ENCODE data around the gene MTFR1L. TPM values are rescaled to one million over a fixed set of nuclear protein-coding genes. Genes with fewer than 3 reads are reported as not detected.
"Not testable (repeated sequence)": the region's sequence is repeated elsewhere in the genome, so short reads cannot be mapped to it uniquely, and the experiment has no call there.

MTFR1L gene
- total RNA-seq, 1 experiment from 2014 or later: 49.9 TPM

DNA sequence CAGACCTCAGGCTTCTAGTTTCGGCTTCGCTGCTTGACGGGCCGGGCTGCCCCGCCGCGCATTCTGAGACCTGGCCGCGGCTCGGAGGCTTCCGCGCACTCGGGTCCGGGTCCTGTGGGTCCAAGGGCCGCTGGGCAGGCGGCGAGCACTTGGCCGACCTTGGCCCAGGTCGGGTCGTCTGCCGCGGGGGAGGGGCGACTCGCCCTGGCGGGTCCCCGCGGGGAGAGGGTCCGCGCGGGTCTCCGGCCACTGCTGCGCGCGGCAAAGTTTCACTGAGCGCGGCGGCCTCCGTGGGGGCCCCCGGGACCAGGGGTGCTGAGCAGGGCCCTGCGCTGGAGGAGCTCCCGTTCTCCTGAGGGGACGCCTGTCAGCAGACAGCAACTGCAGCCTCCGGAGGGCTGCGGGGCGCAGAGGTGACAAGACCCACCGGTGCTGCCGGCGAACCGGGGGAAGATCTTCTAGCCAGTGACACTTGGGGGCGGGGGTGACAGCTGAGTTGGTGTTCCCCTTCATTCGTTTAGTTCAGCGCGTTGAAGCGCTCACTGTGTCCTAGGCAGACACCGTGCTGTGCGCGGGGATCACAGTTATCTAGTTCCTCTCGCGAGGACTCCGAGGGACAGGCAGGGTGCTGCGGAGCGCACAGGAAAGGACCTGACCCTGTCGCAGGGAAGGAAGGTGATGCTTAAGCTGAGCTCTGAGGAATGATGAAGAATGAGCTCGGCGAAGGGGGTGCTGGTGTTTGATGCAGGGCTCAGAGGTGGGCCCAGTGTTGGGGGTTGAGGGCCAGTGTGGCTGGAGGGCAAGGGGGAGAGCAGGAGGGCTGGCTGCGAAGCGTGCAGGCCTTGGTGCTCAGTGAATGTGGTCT, 725 bp downstream of the MTFR1L start:
- peak; percentile 64 to 75 for DNase-seq

DNA sequence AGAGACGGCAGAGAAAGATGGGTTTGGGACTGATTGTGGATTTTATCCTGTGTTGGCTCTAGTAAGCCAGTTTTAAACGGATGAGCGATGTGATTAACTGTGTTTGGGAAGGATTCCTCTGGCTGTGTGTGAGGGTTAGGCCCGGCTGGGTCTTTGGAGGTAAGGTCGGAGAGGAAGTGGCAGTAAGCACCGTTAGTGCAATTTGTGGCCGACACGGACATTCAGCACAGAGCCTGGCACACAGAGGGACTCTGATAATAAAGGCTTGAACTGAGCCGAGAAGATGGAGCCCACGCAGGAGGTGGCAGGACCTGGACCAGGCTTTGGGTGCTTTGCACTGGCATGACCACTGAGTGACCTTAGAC, 1.3 kb downstream of the MTFR1L start:
- Histone ChIP-seq H3K4me3 (peak overlapping the region; percentile 80), H3K27me3 (no peaks in the 10 kb centered on the region), H3K4me1 (peaks cover 9% of the 10 kb centered on the region), H3K36me3 (peaks cover 6% of the 10 kb centered on the region; the same call in 1 of the 2 replicates), H3K9me3 (replicated peaks) (no peaks in the 10 kb centered on the region), H3K27ac (no peak overlapping the region)
- DNase-seq: no peak

More for the DNA sequence above, 725 bp downstream of the MTFR1L start:
- Histone ChIP-seq H3K9me3 (replicated peaks) (no peaks in the 10 kb centered on the region), H3K4me1 (peaks cover 9% of the 10 kb centered on the region), H3K27me3 (no peaks in the 10 kb centered on the region), H3K4me3 (peak overlapping the region; percentile 80), H3K27ac (peak overlapping the region; percentile 49), H3K36me3 (peaks cover 7% of the 10 kb centered on the region; the same call in 1 of the 2 replicates)

DNA sequence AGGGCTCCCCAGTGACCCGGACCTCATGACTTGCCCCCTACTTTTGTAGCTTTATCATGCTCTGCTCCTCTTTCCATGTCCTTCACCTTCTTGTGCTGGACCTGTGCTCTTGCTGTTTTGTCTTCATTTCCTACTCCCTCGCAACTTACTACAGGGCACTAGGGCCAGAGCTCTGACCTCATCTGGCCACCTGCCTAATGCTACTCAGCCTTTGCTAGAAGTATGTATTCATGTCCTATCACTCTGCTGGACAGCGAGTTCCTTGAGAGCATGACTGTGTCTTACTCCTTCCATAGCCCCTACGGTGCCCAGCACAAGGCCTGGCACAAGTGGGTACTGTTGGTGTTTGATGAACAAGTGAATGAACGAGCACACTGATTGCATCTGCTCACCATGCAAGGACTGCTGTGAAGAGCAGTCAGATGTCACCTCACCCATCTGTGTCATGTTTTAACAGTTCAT, 1.9 kb downstream of the MTFR1L start:
- peaks cover 9% of the 10 kb centered on the region for H3K4me1 ChIP-seq
- H3K27me3 ChIP-seq: no peaks in the 10 kb centered on the region
- H3K36me3 ChIP-seq: peaks cover 8% of the 10 kb centered on the region
- DNase-seq: no peak
- no peak overlapping the region for H3K27ac ChIP-seq
- H3K9me3 ChIP-seq (replicated peaks): no peaks in the 10 kb centered on the region
- no peak overlapping the region for H3K4me3 ChIP-seq

DNA sequence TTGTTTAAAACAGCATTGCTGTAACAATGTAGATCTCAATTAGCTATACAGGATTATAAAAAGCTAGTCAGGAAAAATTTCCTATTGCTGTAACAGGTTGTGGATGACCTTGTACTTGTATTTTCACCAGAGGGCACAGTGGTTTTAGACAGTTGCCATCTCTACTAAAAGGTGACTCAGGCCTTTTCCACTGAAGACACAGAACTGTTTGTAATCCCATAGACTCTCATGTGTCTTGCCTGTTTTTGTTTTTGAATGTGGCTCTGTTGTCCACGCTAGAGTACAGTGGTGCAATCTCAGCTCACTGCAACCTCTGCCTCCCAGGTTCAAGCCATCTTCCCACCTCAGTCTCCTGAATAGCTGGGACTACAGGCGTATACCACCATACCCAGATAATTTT, 5.9 kb downstream of the MTFR1L start:
- DNase-seq: no peak
- no peaks in the 10 kb centered on the region for H3K9me3 ChIP-seq (replicated peaks)
- H3K4me1 ChIP-seq: no peaks in the 10 kb centered on the region
- no peaks in the 10 kb centered on the region for H3K27me3 ChIP-seq
- H3K27ac ChIP-seq: no peak overlapping the region
- H3K4me3 ChIP-seq: no peak overlapping the region
- H3K36me3 ChIP-seq: peaks cover 42% of the 10 kb centered on the region

DNA sequence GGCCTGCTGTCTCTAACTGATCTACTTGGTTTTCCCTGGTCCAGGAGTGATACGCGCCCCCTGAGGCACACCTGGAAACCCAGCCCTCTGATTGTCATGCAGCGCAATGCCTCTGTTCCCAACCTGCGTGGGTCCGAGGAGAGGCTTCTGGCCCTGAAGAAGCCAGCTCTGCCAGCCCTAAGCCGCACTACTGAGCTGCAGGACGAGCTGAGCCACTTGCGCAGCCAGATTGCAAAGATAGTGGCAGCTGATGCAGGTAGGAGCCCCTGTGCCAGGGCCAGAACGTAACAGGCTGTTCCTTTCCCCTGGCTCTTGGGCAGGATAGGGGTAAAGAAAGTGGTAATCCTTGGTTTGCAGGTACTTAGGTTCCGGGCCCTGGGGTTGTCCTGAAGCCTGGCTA, 6.8 kb downstream of the MTFR1L start:
- no peak for DNase-seq
- no peaks in the 10 kb centered on the region for H3K4me1 ChIP-seq
- peaks cover 51% of the 10 kb centered on the region for H3K36me3 ChIP-seq
- H3K4me3 ChIP-seq: no peak overlapping the region
- H3K27ac ChIP-seq: no peak overlapping the region
- H3K9me3 ChIP-seq (replicated peaks): no peaks in the 10 kb centered on the region
- H3K27me3 ChIP-seq: no peaks in the 10 kb centered on the region

DNA sequence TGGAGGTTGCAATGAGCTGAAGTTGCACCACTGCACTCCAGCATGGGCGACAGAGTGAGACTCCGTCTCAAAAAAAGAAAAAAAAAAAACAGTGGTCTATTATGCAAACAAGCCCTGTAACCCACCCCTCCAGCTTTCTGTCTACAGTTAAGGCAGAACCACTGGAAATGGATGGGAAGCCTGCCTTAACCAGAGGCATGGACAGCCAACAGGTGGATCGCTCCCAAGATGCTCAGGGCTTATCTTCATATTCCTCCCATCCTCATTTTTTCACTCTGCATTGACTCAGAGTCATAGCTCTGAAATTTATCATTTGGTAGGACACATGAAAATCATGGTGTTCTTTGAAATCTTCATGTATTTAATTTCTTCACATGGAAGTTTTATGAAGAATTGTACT, 8.7 kb downstream of the MTFR1L start:
- Histone ChIP-seq H3K27me3 (no peaks in the 10 kb centered on the region), H3K27ac (no peak overlapping the region), H3K4me1 (no peaks in the 10 kb centered on the region), H3K4me3 (no peak overlapping the region), H3K36me3 (peaks cover 70% of the 10 kb centered on the region), H3K9me3 (replicated peaks) (no peaks in the 10 kb centered on the region)
- no peak for DNase-seq

DNA sequence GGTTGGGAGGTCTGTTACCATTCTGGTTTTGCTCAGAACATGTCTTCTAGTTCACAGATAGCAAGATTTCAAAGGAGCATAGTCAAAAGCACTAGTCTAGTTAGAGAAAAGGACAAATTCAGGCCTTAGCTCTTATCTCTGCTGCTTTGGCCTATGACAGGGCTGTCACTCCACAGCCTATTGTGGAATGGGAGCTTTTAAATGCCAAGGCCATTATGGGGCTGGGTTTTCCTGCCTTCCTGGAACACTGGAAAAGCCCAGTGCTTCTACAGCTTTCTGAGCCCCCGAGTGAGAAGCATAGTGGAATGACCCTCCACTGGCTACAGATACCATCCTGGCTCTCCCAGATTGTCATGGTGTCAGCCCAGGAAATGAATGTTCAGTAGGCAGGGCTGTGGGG, 9.3 kb downstream of the MTFR1L start:
- no peak for DNase-seq
- Histone ChIP-seq H3K4me3 (no peak overlapping the region), H3K27me3 (no peaks in the 10 kb centered on the region), H3K36me3 (peaks cover 75% of the 10 kb centered on the region), H3K27ac (no peak overlapping the region), H3K9me3 (replicated peaks) (no peaks in the 10 kb centered on the region), H3K4me1 (no peaks in the 10 kb centered on the region)

DNA sequence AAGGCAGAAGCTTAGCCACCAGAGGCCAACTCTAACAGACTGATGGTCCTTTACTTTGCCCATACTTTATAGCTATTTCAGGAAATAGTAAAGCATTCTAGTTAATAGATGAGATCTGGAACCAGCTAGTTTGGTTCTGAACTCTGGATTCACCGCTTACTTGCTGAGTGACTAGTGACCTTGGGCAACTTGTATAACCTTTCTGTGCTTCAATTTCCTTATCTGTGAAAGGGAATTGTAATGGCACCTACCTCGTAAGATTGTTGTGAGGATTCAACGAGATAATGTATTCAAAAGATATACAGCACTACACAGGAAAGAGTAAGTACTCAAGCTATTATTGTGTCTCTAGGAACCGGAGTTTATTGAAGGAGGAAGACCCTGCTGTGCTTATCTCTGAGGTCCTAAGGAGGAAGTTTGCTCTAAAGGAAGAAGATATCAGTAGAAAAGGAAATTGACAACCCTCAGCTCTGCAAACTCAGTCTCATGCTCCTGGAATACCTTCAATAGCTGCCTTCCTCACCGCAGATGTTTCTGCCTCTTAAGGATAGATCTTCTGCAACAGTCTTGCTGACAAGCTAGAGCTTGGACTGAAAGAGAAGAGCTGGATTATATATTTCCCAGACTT, 11.9 kb downstream of the MTFR1L start:
- no peak overlapping the region for H3K27ac ChIP-seq
- H3K4me1 ChIP-seq: no peaks in the 10 kb centered on the region
- H3K27me3 ChIP-seq: no peaks in the 10 kb centered on the region
- H3K9me3 ChIP-seq (replicated peaks): no peaks in the 10 kb centered on the region
- no peak overlapping the region for H3K4me3 ChIP-seq
- peaks cover 87% of the 10 kb centered on the region for H3K36me3 ChIP-seq
- DNase-seq: no peak

DNA sequence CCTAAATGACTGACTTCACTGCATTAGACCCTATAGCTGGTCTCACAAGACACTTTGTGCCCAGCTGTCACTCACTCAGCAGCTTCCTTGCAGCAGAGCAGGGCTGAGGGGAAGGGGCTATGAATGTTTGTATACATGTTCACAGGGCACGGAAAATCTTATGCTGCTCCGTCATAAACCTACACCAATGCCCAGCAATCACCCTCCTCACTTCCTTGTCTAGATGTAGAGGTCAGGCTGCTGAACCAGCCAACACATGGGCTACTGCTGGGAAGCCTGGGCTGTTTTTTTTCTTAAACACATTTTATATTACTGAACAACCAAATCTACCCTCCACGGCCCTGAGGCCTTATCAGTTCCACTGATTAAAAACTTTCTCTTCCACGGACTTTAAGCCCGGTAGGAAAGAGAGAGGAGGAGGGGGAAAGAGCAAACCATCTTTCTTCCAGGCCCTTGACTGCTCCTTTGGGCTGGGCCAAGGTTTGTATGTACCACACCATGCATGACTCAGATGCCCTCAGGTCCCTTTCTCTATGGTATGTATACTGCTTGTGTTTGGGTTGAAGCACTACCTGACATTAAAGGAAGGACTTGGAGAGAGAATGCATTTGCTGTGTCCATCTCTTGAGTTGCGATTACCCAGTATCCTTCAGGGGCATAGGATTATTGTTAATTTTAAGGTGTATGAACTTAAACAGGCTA, 12.7 kb downstream of the MTFR1L start:
- Histone ChIP-seq H3K27me3 (no peaks in the 10 kb centered on the region), H3K4me1 (no peaks in the 10 kb centered on the region), H3K27ac (no peak overlapping the region), H3K9me3 (replicated peaks) (no peaks in the 10 kb centered on the region), H3K36me3 (peaks cover 82% of the 10 kb centered on the region), H3K4me3 (no peak overlapping the region)
- no peak for DNase-seq

DNA sequence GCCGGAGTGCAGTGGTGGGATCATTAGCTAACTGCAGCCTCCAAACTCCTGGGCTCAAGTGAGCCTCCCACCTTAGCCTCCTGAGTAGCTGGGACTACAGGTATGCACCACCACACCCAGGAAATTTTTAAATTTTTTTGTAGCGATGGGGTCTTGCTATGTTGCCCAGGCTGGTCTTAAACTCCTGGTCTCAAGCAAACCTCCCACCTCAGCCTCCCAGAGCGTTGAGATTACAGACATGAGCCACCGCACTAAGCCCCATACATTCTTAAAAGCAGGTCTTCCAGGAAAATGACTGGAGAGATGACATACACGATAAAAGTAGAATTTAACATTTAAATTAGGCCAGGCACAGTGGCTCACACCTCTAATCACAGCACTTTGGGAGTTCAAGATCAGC, 13.4 kb downstream of the MTFR1L start:
- H3K36me3 ChIP-seq: peaks cover 76% of the 10 kb centered on the region
- H3K4me3 ChIP-seq: no peak overlapping the region
- H3K27me3 ChIP-seq: no peaks in the 10 kb centered on the region
- H3K4me1 ChIP-seq: no peaks in the 10 kb centered on the region
- H3K27ac ChIP-seq: no peak overlapping the region
- no peak for DNase-seq
- no peaks in the 10 kb centered on the region for H3K9me3 ChIP-seq (replicated peaks)

DNA sequence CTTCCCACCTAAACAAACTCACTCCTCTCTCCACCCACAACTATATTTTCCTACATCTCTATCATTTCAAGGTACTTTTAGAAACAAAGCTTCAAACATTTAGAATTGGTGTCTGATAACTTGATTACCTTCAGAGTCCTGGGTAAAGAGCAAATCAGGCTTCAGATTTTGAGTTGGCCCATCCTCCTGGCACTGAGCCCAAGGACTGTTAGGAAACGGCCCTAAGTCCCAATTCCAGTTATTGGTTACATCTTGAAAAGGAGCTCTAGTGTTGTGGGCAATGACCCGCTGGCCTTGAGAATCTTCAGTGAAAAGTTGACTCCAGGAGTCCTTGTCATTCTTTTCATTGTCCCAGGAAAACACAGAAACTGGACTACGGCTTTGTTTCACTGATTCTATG, 15.1 kb downstream of the MTFR1L start:
- peaks cover 66% of the 10 kb centered on the region for H3K36me3 ChIP-seq
- no peak for DNase-seq

DNA sequence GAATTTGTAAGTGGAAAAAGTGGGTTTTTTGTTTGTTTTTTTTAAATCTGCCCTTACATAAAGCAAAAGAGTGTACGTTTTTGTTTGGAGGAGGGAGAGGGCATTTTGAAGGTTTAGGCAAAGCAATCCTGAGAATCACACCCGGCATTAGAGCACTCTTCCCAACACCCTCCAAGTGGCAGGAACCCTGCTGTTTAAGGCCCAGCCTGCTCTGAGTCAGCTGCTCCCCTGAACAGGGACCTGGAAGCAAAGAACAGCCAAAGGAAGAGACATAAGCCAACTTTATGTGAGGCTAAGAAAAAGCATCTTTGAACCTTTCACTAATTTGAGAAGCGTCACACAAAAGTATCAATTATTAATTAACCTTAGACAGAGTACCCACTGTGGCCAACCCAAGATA, 16.9 kb downstream of the MTFR1L start:
- DNase-seq: no peak
- Histone ChIP-seq H3K36me3 (peaks cover 52% of the 10 kb centered on the region), H3K27ac (no peak overlapping the region), H3K4me3 (no peak overlapping the region), H3K4me1 (no peaks in the 10 kb centered on the region), H3K9me3 (replicated peaks) (peaks cover 6% of the 10 kb centered on the region), H3K27me3 (no peaks in the 10 kb centered on the region)

More for the DNA sequence above, 15.1 kb downstream of the MTFR1L start:
- H3K4me3 ChIP-seq: no peak overlapping the region
- H3K4me1 ChIP-seq: no peaks in the 10 kb centered on the region
- H3K27ac ChIP-seq: no peak overlapping the region
- H3K27me3 ChIP-seq: no peaks in the 10 kb centered on the region
- H3K9me3 ChIP-seq (replicated peaks): peaks cover 3% of the 10 kb centered on the region; the same call in 1 of the 2 replicates

DNA sequence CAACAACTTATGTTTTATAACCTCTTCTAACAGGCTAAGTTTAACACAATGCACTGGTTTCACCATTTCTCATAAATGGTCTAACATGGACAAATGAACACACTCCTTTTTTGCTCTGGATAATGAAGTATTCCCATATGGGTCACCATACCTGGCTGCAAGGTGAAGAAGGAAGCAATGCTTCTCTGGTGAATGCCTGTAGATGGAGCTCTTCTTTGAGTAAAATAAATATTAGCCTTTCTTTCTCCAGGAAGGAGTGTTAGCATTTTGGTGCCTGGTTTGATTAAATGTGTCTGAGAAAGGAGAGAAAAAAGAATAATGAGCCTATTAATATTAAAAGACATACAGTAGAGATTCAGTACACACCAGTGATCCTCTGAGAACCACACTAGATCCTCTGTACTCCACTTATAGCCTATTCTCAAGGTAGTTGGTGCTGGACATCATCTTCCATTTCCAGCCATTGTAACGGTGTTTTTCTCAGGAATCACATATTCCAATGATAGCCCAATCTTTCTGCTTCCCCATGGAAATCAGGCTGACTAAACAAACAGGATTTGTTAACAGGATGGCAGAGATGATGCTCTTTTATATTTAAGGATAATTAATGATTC, 17.6 kb downstream of the MTFR1L start:
- DNase-seq: no peak
- no peak overlapping the region for H3K27ac ChIP-seq
- H3K4me3 ChIP-seq: no peak overlapping the region
- peaks cover 48% of the 10 kb centered on the region for H3K36me3 ChIP-seq
- peaks cover 6% of the 10 kb centered on the region for H3K9me3 ChIP-seq (replicated peaks)
- H3K27me3 ChIP-seq: no peaks in the 10 kb centered on the region
- H3K4me1 ChIP-seq: no peaks in the 10 kb centered on the region

DNA sequence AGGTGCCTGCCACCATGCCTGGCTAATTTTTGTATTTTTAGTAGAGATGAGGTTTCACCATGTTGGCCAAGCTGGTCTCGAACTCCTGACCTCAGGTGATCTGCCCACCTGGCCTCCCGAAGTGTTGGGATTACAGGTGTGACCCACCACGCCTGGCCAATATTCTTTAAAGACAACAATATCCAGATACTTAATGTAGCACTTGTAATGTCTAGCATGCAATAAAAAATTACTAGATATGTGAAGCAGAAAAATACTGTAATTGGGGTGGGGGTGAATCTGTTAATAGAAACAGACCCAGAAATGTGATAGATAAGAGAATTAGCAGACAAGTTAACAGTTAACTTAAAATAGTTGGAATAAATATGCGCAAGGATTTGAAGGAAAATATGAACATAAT, 20.1 kb downstream of the MTFR1L start:
- not testable (repeated sequence) for H3K27ac ChIP-seq; H3K9me3 ChIP-seq (replicated peaks); DNase-seq; H3K4me3 ChIP-seq; H3K4me1 ChIP-seq; H3K27me3 ChIP-seq
- peaks cover 30% of the 10 kb centered on the region for H3K36me3 ChIP-seq

DNA sequence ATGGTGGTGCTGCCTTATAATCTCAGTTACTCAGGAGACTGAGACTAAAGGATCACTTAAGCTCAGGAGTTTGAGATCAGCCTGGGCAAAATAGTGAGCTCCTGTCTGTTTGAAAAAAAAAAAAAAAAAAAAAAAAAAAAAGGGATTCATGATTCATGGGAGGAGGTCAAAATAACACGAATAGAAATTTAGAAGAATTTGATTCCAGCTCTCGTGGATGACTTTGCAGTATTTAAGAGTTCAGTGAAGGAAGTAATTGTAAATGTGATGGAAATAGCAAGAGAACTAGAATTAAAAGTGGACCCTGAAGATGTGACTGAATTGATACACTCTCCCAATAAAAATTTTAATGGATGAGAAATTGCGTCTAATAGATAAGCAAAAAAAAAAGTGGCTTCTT, 23.7 kb downstream of the MTFR1L start:
- Histone ChIP-seq H3K36me3 (peaks cover 13% of the 10 kb centered on the region), H3K27ac (no peak overlapping the region), H3K4me3 (no peak overlapping the region), H3K27me3 (no peaks in the 10 kb centered on the region), H3K4me1 (peaks cover 7% of the 10 kb centered on the region), H3K9me3 (replicated peaks) (peaks cover 6% of the 10 kb centered on the region)
- DNase-seq: no peak

All from SJCRH30 (cell line).